ENCODE results near the gene CORO6. TPM values are rescaled to one million over a fixed set of nuclear protein-coding genes. Genes with fewer than 3 reads are reported as not detected.

CORO6 gene
- polyA plus RNA-seq, 1 donor from 2014 or later = 4.3 TPM

GRCh38 chr17:29649359-29649758, 26.6 kb upstream of the CORO6 start:
- Histone ChIP-seq H2AFZ (ENCODE audit: low read depth, low read length) (no peak overlapping the region), H3K9me3 (ENCODE audit: low read length) (no peaks in the 10 kb centered on the region), H3F3A (ENCODE audit: insufficient read depth, low read length, poor library complexity, severe bottlenecking) (no peaks in the 10 kb centered on the region), H3K4me3 (ENCODE audit: low read length) (no peak overlapping the region), H3K79me2 (replicated peaks; ENCODE audit: insufficient read depth, low read length) (no peaks in the 10 kb centered on the region), H3K27ac (ENCODE audit: low read length) (no peak overlapping the region), H3K27me3 (ENCODE audit: insufficient read depth, low read depth, low read length) (no peaks in the 10 kb centered on the region), H3K36me3 (ENCODE audit: insufficient read depth, low read length) (no peaks in the 10 kb centered on the region), H4K20me1 (ENCODE audit: insufficient read depth) (no peaks in the 10 kb centered on the region), H3K4me2 (ENCODE audit: low read length) (no peak overlapping the region), H3K9ac (ENCODE audit: low read length) (no peak overlapping the region), H3K9me2 (ENCODE audit: insufficient read depth, low read length) (no peaks in the 10 kb centered on the region)
- TF ChIP-seq EP300 (conservative IDR thresholded peaks at IDR 0.05; ENCODE audit: poor library complexity, severe bottlenecking) = no peak

GRCh38 chr17:29648005-29648404, 25.3 kb upstream of the CORO6 start:
- no peaks in the 10 kb centered on the region for H3K9me3 ChIP-seq (ENCODE audit: low read length)
- no peak overlapping the region for H3K27ac ChIP-seq (ENCODE audit: low read length)
- no peak overlapping the region for H3K4me3 ChIP-seq (ENCODE audit: low read length)

More at GRCh38 chr17:29648005-29648404, 25.3 kb upstream of the CORO6 start:
- no peaks in the 10 kb centered on the region for H3K79me2 ChIP-seq (replicated peaks; ENCODE audit: insufficient read depth, low read length)
- TF ChIP-seq RAD21 (conservative IDR thresholded peaks at IDR 0.05) (no peak), MXI1 (conservative IDR thresholded peaks at IDR 0.05; ENCODE audit: poor library complexity, severe bottlenecking) (no peak), EZH2 (IDR thresholded peaks at IDR 0.05; ENCODE audit: borderline replicate concordance, insufficient read depth, low read length, poor library complexity, severe bottlenecking) (no peak), TAF1 (IDR thresholded peaks at IDR 0.05; ENCODE audit: low read depth) (no peak), EP300 (conservative IDR thresholded peaks at IDR 0.05; ENCODE audit: poor library complexity, severe bottlenecking) (no peak), SMC3 (conservative IDR thresholded peaks at IDR 0.05; ENCODE audit: poor library complexity) (no peak), POLR2AphosphoS5 (IDR thresholded peaks at IDR 0.05) (no peak)
- TF ChIP-seq, protein P1, sequence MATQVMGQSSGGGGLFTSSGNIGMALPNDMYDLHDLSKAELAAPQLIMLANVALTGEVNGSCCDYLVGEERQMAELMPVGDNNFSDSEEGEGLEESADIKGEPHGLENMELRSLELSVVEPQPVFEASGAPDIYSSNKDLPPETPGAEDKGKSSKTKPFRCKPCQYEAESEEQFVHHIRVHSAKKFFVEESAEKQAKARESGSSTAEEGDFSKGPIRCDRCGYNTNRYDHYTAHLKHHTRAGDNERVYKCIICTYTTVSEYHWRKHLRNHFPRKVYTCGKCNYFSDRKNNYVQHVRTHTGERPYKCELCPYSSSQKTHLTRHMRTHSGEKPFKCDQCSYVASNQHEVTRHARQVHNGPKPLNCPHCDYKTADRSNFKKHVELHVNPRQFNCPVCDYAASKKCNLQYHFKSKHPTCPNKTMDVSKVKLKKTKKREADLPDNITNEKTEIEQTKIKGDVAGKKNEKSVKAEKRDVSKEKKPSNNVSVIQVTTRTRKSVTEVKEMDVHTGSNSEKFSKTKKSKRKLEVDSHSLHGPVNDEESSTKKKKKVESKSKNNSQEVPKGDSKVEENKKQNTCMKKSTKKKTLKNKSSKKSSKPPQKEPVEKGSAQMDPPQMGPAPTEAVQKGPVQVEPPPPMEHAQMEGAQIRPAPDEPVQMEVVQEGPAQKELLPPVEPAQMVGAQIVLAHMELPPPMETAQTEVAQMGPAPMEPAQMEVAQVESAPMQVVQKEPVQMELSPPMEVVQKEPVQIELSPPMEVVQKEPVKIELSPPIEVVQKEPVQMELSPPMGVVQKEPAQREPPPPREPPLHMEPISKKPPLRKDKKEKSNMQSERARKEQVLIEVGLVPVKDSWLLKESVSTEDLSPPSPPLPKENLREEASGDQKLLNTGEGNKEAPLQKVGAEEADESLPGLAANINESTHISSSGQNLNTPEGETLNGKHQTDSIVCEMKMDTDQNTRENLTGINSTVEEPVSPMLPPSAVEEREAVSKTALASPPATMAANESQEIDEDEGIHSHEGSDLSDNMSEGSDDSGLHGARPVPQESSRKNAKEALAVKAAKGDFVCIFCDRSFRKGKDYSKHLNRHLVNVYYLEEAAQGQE (IDR thresholded peaks at IDR 0.05; ENCODE audit: borderline replicate concordance) = no peak
- TF ChIP-seq, protein P2, sequence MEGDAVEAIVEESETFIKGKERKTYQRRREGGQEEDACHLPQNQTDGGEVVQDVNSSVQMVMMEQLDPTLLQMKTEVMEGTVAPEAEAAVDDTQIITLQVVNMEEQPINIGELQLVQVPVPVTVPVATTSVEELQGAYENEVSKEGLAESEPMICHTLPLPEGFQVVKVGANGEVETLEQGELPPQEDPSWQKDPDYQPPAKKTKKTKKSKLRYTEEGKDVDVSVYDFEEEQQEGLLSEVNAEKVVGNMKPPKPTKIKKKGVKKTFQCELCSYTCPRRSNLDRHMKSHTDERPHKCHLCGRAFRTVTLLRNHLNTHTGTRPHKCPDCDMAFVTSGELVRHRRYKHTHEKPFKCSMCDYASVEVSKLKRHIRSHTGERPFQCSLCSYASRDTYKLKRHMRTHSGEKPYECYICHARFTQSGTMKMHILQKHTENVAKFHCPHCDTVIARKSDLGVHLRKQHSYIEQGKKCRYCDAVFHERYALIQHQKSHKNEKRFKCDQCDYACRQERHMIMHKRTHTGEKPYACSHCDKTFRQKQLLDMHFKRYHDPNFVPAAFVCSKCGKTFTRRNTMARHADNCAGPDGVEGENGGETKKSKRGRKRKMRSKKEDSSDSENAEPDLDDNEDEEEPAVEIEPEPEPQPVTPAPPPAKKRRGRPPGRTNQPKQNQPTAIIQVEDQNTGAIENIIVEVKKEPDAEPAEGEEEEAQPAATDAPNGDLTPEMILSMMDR (IDR thresholded peaks at IDR 0.05; ENCODE audit: poor library complexity, severe bottlenecking) = no peak
- no peak overlapping the region for H3K4me2 ChIP-seq (ENCODE audit: low read length)
- H3K27me3 ChIP-seq (ENCODE audit: insufficient read depth, low read depth, low read length) = no peaks in the 10 kb centered on the region
- no peak overlapping the region for H3K9ac ChIP-seq (ENCODE audit: low read length)
- H4K20me1 ChIP-seq (ENCODE audit: insufficient read depth) = no peaks in the 10 kb centered on the region
- H3F3A ChIP-seq (ENCODE audit: insufficient read depth, low read length, poor library complexity, severe bottlenecking) = no peaks in the 10 kb centered on the region
- no peaks in the 10 kb centered on the region for H3K9me2 ChIP-seq (ENCODE audit: insufficient read depth, low read length)
- H3K36me3 ChIP-seq (ENCODE audit: insufficient read depth, low read length) = no peaks in the 10 kb centered on the region
- no peak overlapping the region for H2AFZ ChIP-seq (ENCODE audit: low read depth, low read length)

Measured in neural cell (in vitro differentiated cells).